DOHH2 (cell line): ENCODE measurements around the gene PLAGL1.
"Not testable (repeated sequence)": the region's sequence is repeated elsewhere in the genome, so short reads cannot be mapped to it uniquely, and the experiment has no call there.

ENCODE experiments used
- H3F3A ChIP-seq: fragments of 200-600 bp; sonication (generic), shearing (Covaris generic); 2 replicates; pipeline ENCODE4 v1.6.0; 2016; ENCODE audit warnings: antibody characterized with exemption, mild to moderate bottlenecking; ENCODE audit not compliant: control insufficient read depth, insufficient read depth
- H3K27ac ChIP-seq: fragments of 200-600 bp; sonication (generic); 2 replicates; pipeline ENCODE4 v1.5.1; 2014; ENCODE audit warnings: low read depth, mild to moderate bottlenecking, low read length, moderate library complexity
- H3K27me3 ChIP-seq: fragments of 200-600 bp; sonication (generic); 2 replicates; pipeline ENCODE4 v1.6.1; 2014; ENCODE audit warnings: mild to moderate bottlenecking, low read length, mixed read lengths; ENCODE audit not compliant: control insufficient read depth
- H3K36me3 ChIP-seq: fragments of 200-600 bp; sonication (generic); 2 replicates; pipeline ENCODE4 v1.6.1; 2014; ENCODE audit warnings: mild to moderate bottlenecking, low read length, moderate library complexity, mixed read lengths; ENCODE audit not compliant: control insufficient read depth
- H3K4me1 ChIP-seq: fragments of 200-600 bp; sonication (generic); 2 replicates; pipeline ENCODE4 v1.6.1; 2014; ENCODE audit warnings: mild to moderate bottlenecking, low read length, mixed read lengths; ENCODE audit not compliant: control insufficient read depth
- H3K4me2 ChIP-seq: fragments of 200-600 bp; sonication (generic); 2 replicates; pipeline ENCODE4 v1.6.0; 2014; ENCODE audit warnings: mild to moderate bottlenecking, low read length, moderate library complexity
- H3K4me3 ChIP-seq: fragments of 200-600 bp; sonication (generic); 2 replicates; pipeline ENCODE4 v1.5.1; 2014; ENCODE audit warnings: mild to moderate bottlenecking, low read length, mixed read lengths
- H3K79me2 ChIP-seq: fragments of 200-600 bp; sonication (generic); 2 replicates; pipeline ENCODE4 v1.6.1; 2014; ENCODE audit warnings: mild to moderate bottlenecking, low read length, mixed read lengths; ENCODE audit not compliant: control insufficient read depth
- H3K9me2 ChIP-seq: fragments of 200-600 bp; sonication (generic); replicated peaks from 2 replicates; pipeline ENCODE4 v1.6.1; 2014; ENCODE audit warnings: mild to moderate bottlenecking, low read length, mixed read lengths; ENCODE audit not compliant: control insufficient read depth
- H3K9me3 ChIP-seq: fragments of 200-600 bp; sonication (generic); 2 replicates; pipeline ENCODE4 v1.6.1; 2014; ENCODE audit warnings: antibody characterized with exemption, low read length, mixed read lengths; ENCODE audit not compliant: control insufficient read depth, insufficient read depth
- H4K20me1 ChIP-seq: fragments of 200-600 bp; sonication (generic); 2 replicates; pipeline ENCODE4 v1.6.0; 2014; ENCODE audit warnings: low read depth, mild to moderate bottlenecking, antibody characterized with exemption, low read length, moderate library complexity; ENCODE audit not compliant: control insufficient read depth, insufficient read depth
- CTCF ChIP-seq: fragments of 200-600 bp; sonication (generic); IDR thresholded peaks from one replicate; pipeline ENCODE4 v1.5.1; 2014; ENCODE audit warnings: antibody characterized with exemption, mild to moderate bottlenecking, low read depth, low read length; ENCODE audit not compliant: poor library complexity, severe bottlenecking
- EZH2phosphoT487 ChIP-seq: fragments of 200-600 bp; sonication (generic); IDR thresholded peaks from 2 replicates; pipeline ENCODE4 v1.6.1; 2017; ENCODE audit warnings: borderline replicate concordance, mild to moderate bottlenecking, antibody characterized with exemption, low read length, moderate library complexity, mixed read lengths

The PLAGL1 gene

GRCh38 chr6:144013486-144013909, 5.4 kb upstream of the PLAGL1 start:
- Histone ChIP-seq H4K20me1 (no peaks in the 10 kb centered on the region), H3K4me1 (no peaks in the 10 kb centered on the region), H3K27me3 (0 out of 2 replicates have a peak, but pooled peaks cover 3% of the 10 kb centered on the region), H3K9me2 (no peaks in the 10 kb centered on the region), H3K79me2 (no peaks in the 10 kb centered on the region), H3K9me3 (no peaks in the 10 kb centered on the region), H3F3A (no peaks in the 10 kb centered on the region), H3K36me3 (no peaks in the 10 kb centered on the region), H3K4me2 (no peak overlapping the region), H3K27ac (no peak overlapping the region), H3K4me3 (no peak overlapping the region)
- TF ChIP-seq EZH2phosphoT487 (no peak), CTCF (peak; percentile 85)

DNA sequence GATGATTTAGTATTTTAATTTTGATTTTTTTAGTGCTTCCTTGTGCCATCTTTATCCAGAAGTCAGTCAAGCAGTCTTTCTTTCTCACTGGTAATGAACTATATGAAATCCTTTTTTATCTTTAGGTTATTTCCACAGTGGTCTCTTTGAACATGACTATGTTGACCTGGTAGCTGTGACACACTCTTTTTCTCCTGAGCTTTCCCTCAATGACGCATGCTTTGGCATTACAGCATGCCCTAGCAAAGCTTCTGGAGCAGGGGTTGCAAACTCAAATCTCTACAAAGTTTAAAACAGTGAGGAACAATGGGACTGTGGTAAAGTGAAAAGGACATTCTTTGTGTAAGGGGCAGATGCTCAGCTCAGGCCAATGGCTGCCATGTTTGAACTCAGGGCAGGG, 4.5 kb upstream of the PLAGL1 start:
- H3K9me2 ChIP-seq: no peaks in the 10 kb centered on the region
- H3K4me3 ChIP-seq: no peak overlapping the region
- H3F3A ChIP-seq: no peaks in the 10 kb centered on the region
- no peak for TF ChIP-seq EZH2phosphoT487
- no peak for TF ChIP-seq CTCF
- H3K79me2 ChIP-seq: no peaks in the 10 kb centered on the region
- 0 out of 2 replicates have a peak, but pooled peaks cover 5% of the 10 kb centered on the region for H3K27me3 ChIP-seq
- no peaks in the 10 kb centered on the region for H3K36me3 ChIP-seq
- no peak overlapping the region for H3K4me2 ChIP-seq
- no peaks in the 10 kb centered on the region for H4K20me1 ChIP-seq
- H3K27ac ChIP-seq: no peak overlapping the region
- H3K9me3 ChIP-seq: no peaks in the 10 kb centered on the region
- H3K4me1 ChIP-seq: no peaks in the 10 kb centered on the region

DNA sequence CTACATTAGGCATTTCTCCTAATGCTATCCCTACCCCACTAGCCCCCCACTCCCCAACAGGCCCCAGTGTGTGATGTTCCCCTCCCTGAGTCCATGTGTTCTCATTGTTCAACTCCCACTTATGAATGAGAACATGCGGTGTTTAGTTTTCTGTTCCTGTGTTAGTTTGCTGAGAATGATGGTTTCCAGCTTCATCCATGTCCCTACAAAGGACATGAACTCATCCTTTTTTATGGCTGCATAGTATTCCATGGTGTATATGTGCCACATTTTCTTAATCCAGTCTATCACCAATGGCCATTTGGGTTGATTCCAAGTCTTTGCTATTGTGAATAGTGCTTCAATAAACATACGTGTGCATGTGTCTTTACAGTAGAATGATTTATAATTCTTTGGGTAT, 1.6 kb upstream of the PLAGL1 start:
- not testable (repeated sequence) for H3K4me1 ChIP-seq

DNA sequence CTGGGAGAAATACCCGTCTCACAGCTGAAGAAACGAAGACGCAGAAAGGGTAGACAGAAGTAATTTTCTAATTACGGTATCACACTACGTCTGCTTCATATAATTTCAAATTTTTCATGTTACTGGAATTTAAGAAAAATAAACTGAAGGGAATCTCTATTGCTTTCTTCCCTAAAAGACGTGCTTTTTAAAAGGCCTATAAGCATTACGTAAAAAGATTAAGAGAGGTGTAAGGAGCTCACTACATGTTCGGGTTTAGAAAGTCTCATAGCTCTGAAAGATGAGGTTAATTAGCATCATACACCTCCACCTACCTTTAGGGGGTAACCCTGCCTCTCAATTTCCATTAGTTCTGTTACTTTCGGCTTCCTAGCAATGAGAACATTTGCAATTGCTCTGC, 787 bp upstream of the PLAGL1 start:
- H3K27me3 ChIP-seq: peaks cover 10% of the 10 kb centered on the region; the same call in 1 of the 2 replicates
- H3F3A ChIP-seq: no peaks in the 10 kb centered on the region
- H3K79me2 ChIP-seq: no peaks in the 10 kb centered on the region
- no peaks in the 10 kb centered on the region for H3K4me1 ChIP-seq
- H4K20me1 ChIP-seq: no peaks in the 10 kb centered on the region
- no peaks in the 10 kb centered on the region for H3K9me3 ChIP-seq
- TF ChIP-seq CTCF (no peak), EZH2phosphoT487 (no peak)
- no peaks in the 10 kb centered on the region for H3K36me3 ChIP-seq
- H3K9me2 ChIP-seq: no peaks in the 10 kb centered on the region
- H3K4me2 ChIP-seq: no peak overlapping the region
- no peak overlapping the region for H3K27ac ChIP-seq
- H3K4me3 ChIP-seq: no peak overlapping the region

More for the DNA sequence above, 1.6 kb upstream of the PLAGL1 start:
- H4K20me1 ChIP-seq, H3K27ac ChIP-seq, H3K4me3 ChIP-seq, H3F3A ChIP-seq, H3K9me2 ChIP-seq, H3K9me3 ChIP-seq, H3K4me2 ChIP-seq, H3K79me2 ChIP-seq, H3K36me3 ChIP-seq: not testable (repeated sequence)
- H3K27me3 ChIP-seq: peaks cover 10% of the 10 kb centered on the region; the same call in 1 of the 2 replicates
